HG03354 (cell line): ENCODE measurements around the gene WARS2.
"Not testable (repeated sequence)": the region's sequence is repeated elsewhere in the genome, so short reads cannot be mapped to it uniquely, and the experiment has no call there.

Experiments used
- ATAC-seq: cut with Tn5 transposase; IDR thresholded peaks from one replicate; pipeline ENCODE4 v1.9.1; 2021; ENCODE audit warnings: mild to moderate bottlenecking; ENCODE audit not compliant: unreplicated experiment, poor library complexity, severe bottlenecking

Gene WARS2

GRCh38 chr1:119141660-119142059 is 1.2 kb upstream of the WARS2 start:
- ATAC-seq = no peak

DNA sequence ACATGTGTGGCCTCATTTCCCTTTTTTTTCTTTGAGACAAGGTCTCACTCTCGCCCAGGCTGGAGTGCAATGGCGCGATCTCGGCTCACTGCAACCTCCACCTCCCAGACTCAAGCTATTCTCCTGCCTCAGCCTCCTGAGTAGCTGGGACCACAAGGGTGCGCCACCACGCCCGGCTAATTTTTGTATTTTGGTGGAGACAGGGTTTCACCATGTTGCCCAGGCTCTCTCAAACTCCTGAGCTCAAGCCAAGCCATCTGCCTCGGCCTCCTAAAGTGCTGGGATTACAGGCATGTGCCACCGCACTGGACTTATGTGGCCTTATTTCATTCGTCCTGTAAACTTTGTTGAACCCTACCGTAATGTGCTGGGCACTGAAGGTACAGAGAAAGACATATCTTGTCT is 569 bp upstream of the WARS2 start:
- ATAC-seq = peak; percentile 4

- peak; percentile 23 for ATAC-seq
Observed at GRCh38 chr1:119139857-119140176, 636 bp downstream of the WARS2 start.

DNA sequence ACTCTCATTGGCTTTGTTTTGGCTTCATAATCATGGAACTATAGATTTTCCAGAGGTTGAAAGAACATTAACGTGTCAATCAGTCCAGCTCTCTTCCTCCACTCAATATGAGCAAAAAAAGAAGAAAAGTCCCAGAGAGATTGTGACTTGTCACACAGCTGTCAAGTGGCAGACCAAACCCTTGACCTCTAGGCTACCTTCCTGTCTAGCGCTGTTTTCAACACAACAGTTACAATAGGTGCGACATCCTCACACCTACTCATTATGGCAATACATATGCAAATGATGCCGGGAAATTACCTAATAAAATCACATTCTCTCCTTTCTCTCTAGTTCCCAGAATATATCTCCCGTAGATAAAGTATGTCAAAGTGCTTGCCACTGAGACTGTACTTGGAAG is 1.1 kb downstream of the WARS2 start:
- ATAC-seq = no peak

DNA sequence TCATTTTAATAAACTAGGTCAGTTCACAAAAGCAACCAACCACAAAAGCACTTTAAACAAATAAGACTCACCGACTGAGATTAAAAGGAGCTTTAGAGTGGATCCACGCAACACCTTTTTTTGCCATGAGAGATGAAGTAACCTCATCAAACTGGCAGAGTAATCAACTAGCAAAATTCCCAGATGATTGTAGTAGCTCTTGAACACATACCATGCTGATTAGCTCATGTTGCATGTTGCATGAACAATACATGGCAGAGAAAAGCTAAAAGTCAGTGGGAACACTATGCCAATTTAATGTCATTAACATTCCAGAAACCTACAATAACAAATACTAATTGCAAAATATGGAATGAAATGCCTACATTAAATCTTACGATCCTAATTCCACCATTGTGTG is 4.1 kb downstream of the WARS2 start:
- no peak for ATAC-seq

DNA sequence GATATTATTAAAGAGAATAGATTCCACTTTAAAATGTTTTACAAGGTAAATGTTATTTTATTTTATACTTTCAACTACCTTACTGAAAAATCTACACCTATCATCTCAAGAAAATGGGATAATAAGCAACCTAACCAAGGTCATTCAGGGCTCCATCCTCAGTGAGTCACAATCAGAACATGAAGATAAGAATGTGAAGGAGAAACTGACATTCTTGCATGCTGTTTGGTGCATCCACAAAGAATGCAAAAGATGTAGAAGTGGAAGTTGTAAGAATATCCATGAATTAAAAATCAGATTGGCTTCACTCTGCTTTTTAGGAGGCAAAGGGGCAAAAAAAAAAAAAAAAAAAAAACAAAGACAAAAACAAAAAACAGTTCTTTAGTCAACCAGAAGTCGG is 6.5 kb downstream of the WARS2 start:
- ATAC-seq = no peak

GRCh38 chr1:119132179-119132578 is 8.3 kb downstream of the WARS2 start:
- no peak for ATAC-seq

- no peak for ATAC-seq
Observed at GRCh38 chr1:119125874-119126273, 14.6 kb downstream of the WARS2 start.

- no peak for ATAC-seq
Observed at GRCh38 chr1:119124764-119125163, 15.7 kb downstream of the WARS2 start.

GRCh38 chr1:119121872-119122271 is 18.6 kb downstream of the WARS2 start:
- ATAC-seq = not testable (repeated sequence)

DNA sequence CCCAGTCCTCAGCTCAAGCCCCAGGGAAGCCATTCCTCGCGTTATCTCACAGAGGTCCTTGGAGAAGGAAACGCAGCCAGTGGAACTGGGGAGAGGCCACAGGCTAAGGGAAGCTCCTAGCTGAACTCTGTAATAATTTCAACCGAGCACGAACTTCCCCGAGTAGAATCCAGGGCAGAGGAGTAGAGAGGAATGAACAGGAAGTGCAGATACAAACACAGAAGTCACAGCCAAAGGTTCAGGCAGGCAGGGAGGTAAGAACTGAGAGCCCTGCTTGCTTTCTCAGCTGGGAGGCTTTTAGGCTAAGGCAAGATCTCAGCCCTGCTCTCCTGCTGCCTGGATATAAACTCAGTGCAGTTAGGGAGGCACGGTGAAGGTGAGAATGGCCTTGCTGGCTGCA is 23.7 kb downstream of the WARS2 start:
- no peak for ATAC-seq

DNA sequence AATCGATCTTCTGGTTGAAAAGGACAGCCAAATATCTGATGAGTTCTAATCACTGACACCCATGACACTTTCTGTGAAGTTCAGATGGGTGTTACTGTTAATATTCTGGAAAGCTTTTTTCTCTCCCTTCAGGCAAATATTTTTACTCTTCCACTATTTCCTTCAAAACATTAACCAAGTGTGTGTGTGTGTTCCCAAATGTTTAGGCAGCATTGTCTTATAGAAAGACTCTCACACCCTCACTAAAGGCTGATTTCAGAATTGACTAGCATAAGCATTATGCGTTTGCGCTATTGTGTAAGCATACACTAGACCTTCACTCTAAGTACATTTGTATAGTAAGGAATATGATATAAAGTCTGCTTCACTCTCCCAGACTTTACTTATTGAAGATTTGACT is 24.7 kb downstream of the WARS2 start:
- ATAC-seq = no peak

- no peak for ATAC-seq
Observed at GRCh38 chr1:119115311-119115710, 25.1 kb downstream of the WARS2 start.

DNA sequence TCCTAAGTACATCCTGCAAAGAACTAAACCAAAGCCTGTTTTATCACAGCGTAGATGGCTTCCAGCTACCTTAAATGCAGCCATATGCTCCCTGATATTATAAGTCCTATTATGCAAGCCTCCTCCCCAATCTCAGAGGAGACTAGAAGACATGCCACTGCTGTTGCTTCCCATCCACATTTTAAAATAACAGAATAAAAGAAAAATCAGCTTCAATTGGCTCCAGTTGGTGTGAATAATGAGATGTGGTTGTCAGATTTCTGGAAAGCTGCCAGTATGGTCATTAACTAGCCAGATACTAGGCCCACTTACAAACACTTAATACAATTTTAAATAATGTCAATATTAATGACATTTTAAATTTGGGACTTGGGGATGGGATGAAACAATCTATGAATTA is 25.7 kb downstream of the WARS2 start:
- ATAC-seq = no peak

GRCh38 chr1:119112791-119113190 is 27.7 kb downstream of the WARS2 start:
- ATAC-seq = no peak

DNA sequence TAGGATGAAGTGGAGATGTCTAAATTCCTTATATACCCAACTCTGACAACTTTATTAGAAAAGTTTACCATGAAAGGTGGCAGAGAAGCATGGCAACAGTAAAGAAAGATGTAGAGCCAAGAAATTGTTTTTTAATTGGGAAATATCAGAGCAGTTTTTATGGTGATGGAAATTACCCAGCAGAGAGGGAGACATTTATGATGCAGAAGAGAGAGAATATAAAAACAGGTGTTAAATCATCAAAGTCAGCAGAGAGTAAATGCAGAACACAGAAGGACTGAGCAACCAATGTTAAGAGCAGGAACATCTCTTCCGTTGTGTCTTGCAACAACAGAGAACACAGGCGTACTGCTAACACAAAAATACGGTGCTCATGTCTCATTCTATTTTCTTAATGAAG is 28.2 kb downstream of the WARS2 start:
- ATAC-seq = no peak

DNA sequence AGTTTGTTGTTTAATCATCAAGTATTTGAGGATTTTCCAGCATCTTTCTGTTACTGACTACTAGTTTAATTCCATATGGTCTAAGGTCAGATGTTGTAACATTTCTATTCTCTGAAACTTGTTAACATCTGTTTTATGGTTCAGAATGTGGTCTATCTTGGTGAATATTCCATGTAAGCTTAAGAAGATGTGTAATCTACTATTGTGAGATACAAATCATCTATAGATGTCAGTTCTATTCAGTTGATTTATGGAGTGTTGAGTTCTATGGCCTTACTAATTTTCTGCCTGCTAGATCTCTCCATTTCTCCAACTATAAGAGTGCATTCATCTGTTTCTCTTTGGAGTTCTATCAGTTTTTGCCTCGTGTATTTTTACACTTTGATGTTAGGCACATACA is 31.5 kb downstream of the WARS2 start:
- ATAC-seq = no peak

DNA sequence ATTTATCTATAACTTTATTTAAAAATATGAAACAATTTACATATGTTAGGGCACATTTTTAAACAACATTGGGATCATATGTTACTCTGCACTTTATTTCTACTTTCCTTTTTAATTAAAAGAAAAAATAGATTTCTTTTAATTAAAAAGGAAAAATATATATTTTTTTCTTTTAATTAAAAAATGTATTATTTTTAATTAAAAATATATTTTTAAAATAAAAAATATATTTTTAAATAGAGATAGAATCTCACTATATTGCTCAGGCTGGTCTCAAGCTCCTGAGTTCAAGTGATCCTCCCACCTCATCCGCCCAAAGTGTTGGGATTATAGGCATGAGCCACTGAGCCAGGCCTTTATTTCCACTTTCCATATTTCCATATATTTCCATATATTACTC is 36.7 kb downstream of the WARS2 start:
- ATAC-seq = no peak

GRCh38 chr1:119102051-119102450 is 38.4 kb downstream of the WARS2 start:
- no peak for ATAC-seq

- no peak for ATAC-seq
Observed at GRCh38 chr1:119101563-119101962, 38.9 kb downstream of the WARS2 start.

DNA sequence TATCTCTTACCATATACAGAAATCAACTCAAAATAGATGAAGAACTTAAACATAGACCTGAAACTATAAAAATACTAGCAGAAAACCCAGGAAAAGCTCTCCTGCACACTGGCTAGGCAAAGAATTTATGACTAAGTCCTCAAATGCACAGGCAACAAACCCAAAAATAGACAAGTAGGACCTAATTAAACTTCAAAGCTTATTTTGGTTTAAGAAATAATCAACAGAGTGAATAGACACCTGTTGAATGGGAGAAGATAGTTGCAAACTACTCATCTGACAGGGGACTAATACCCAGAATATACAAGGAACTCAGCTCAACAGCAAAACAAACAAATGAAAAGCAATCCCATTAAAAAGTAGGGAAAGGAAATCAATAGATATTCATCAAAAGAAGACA is 40.7 kb downstream of the WARS2 start:
- ATAC-seq = no peak

DNA sequence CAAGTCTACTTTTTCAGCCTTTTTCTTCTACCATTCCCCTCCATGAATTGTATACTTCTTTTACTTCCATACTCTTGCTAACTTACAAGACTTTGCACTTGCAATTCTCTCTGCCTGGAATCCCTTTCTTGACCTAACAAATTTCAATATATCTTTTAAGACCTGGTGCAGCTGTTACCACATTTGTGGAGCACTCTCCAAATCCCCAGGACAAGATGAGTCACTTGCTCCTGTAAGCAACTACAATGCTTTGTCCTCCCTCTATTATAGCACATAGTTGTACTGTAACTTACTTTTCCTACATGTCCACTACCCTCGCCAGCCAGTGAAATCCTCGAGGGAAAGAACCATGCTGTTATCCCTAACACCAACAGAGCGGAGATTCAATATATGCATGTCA is 43.1 kb downstream of the WARS2 start:
- ATAC-seq = no peak

- ATAC-seq = no peak
Observed at GRCh38 chr1:119093721-119094120, 46.7 kb downstream of the WARS2 start.
